Measurements from ENCODE around the gene GPR151. TPM values are rescaled to one million over a fixed set of nuclear protein-coding genes. Genes with fewer than 3 reads are reported as not detected.

Gene GPR151
- total RNA-seq, 1 donor, result not detected

Small RNAs within 50 kb of the gene (small RNA-seq; reads per million reads assigned to genes)
- gene RF02271, result not detected

Other genes with a start within 250 kb of the GPR151 start
- gene POU4F3, start 177.4 kb downstream of the GPR151 start, total RNA-seq, result under 0.01 TPM
- 61.7 TPM for gene TCERG1, start 68.9 kb downstream of the GPR151 start, total RNA-seq